ENCODE data around the gene SMURF1.
"Not testable (repeated sequence)": the region's sequence is repeated elsewhere in the genome, so short reads cannot be mapped to it uniquely, and the experiment has no call there.

The SMURF1 gene

GRCh38 chr7:99061001-99061776 lies 82.7 kb downstream of the SMURF1 start:
- DNase-seq (ENCODE audit: insufficient read length), result no peak
- no peak for FAIRE-seq

DNA sequence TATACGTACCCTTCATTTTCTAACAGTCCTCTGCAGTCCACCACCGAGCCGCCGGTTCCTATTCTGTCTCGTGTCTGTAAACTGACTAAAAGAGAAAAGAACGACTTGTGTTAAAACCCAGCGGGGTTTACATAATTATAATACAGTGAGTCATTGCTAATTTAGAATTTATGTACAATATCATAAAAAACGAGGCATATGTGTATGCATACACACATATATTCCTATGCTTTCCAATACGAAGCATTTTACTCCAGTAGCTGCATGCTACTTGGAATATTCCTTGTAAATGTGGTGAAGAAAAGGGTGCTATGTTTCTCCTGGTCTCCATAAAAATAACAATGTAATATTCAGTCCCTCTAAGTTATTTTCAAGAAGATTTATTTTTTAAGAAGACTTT lies 89.1 kb downstream of the SMURF1 start:
- no peak for TF ChIP-seq POLR2A (IDR thresholded peaks at IDR 0.05; ENCODE audit: low read depth, low read length)
- no peak for TF ChIP-seq POLR2AphosphoS5 (IDR thresholded peaks at IDR 0.05; ENCODE audit: low read depth, low read length)
- no peak for TF ChIP-seq TAF1 (IDR thresholded peaks at IDR 0.05; ENCODE audit: borderline replicate concordance, low read depth, low read length)
- no peak for DNase-seq (ENCODE audit: insufficient read length)
- FAIRE-seq, result no peak

More at GRCh38 chr7:99061001-99061776, 82.7 kb downstream of the SMURF1 start:
- TF ChIP-seq TAF1 (IDR thresholded peaks at IDR 0.05; ENCODE audit: borderline replicate concordance, low read depth, low read length) (no peak), POLR2AphosphoS5 (IDR thresholded peaks at IDR 0.05; ENCODE audit: low read depth, low read length) (no peak), POLR2A (IDR thresholded peaks at IDR 0.05; ENCODE audit: low read depth, low read length) (no peak)

- TF ChIP-seq POLR2AphosphoS5 (IDR thresholded peaks at IDR 0.05; ENCODE audit: low read depth, low read length), result no peak
- no peak for TF ChIP-seq TAF1 (IDR thresholded peaks at IDR 0.05; ENCODE audit: borderline replicate concordance, low read depth, low read length)
- TF ChIP-seq POLR2A (IDR thresholded peaks at IDR 0.05; ENCODE audit: low read depth, low read length), result no peak
- no peak for FAIRE-seq
- no peak for DNase-seq (ENCODE audit: insufficient read length)
Observed at GRCh38 chr7:99050971-99051370, 92.9 kb downstream of the SMURF1 start.

DNA sequence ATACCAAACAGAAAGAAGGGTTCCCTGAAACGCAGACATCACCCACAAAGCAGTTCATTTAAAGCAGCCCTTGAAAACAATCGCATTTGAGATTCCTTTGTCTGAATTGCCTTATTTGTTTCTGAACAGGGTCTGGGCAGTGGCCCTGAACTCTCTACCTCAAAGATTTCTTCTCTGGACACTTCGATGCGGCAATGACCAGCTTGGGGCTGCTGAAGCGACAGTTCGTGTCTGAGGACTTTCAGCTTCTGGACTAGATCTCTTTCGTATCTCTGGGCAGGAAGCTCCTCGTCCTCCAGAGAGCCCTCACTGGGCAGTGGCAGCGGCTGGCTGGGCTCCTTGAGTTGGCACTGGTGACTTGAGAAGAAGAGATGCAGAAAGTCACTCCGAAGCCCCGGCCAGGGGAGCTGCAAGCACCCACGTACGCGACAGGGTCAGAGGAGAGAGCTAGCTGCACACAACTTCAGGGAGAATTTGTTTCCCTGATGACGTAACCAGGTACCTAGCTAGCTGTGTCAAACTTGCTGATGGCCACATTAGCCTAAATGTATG lies 96.3 kb downstream of the SMURF1 start:
- FAIRE-seq (no peak), DNase-seq (ENCODE audit: insufficient read length) (no peak)
- TF ChIP-seq POLR2AphosphoS5 (IDR thresholded peaks at IDR 0.05; ENCODE audit: low read depth, low read length) (no peak), TAF1 (IDR thresholded peaks at IDR 0.05; ENCODE audit: borderline replicate concordance, low read depth, low read length) (no peak), POLR2A (IDR thresholded peaks at IDR 0.05; ENCODE audit: low read depth, low read length) (no peak)

GRCh38 chr7:99046722-99047121 lies 97.2 kb downstream of the SMURF1 start:
- no peak for FAIRE-seq
- TF ChIP-seq POLR2A (IDR thresholded peaks at IDR 0.05; ENCODE audit: low read depth, low read length), result no peak
- TF ChIP-seq TAF1 (IDR thresholded peaks at IDR 0.05; ENCODE audit: borderline replicate concordance, low read depth, low read length), result no peak
- no peak for TF ChIP-seq POLR2AphosphoS5 (IDR thresholded peaks at IDR 0.05; ENCODE audit: low read depth, low read length)
- no peak for DNase-seq (ENCODE audit: insufficient read length)

DNA sequence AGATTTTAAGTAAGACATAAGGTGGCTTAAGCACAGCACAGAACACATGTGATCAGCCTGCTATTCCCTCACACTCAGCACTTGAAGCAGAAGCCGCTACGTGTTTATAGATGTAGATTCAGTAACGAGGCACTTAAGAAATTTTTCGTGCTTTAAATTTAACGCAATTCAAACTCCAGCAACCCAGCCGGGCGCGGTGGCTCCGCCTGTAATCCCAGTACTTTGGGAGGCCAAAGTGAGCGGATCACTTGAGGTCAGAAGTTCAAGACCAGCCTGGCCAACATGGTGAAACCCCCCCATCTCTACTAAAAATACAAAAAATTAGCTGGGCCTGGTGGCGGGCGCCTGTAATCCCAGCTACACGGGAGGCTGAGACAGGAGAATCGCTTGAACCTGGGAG lies 97.6 kb downstream of the SMURF1 start:
- not testable (repeated sequence) for DNase-seq (ENCODE audit: insufficient read length); FAIRE-seq

DNA sequence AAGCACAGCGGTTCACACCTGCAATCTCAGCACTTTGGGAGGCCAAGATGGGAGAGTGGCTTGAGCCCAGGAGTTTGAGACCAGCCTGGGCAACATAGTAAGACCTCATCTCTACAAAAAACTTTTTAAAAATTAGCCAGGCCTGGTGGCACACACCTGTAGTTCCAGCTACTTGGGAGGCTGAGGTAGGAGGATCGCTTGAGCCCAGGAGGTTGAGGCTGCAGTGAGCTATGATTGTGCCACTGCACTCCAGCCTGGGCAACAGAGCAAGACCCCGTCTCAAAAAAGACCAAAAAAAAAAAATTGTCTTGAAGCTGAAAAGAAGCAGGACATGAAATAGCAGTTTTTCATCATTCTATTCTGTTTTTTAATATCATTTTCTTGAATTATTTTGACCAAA lies 99.0 kb downstream of the SMURF1 start:
- not testable (repeated sequence) for DNase-seq (ENCODE audit: insufficient read length); FAIRE-seq

- FAIRE-seq, result no peak
- no peak for DNase-seq (ENCODE audit: insufficient read length)
- TF ChIP-seq POLR2A (IDR thresholded peaks at IDR 0.05; ENCODE audit: low read depth, low read length) (no peak), TAF1 (IDR thresholded peaks at IDR 0.05; ENCODE audit: borderline replicate concordance, low read depth, low read length) (no peak), POLR2AphosphoS5 (IDR thresholded peaks at IDR 0.05; ENCODE audit: low read depth, low read length) (no peak)
Observed at GRCh38 chr7:99042957-99043356, 101.0 kb downstream of the SMURF1 start.

DNA sequence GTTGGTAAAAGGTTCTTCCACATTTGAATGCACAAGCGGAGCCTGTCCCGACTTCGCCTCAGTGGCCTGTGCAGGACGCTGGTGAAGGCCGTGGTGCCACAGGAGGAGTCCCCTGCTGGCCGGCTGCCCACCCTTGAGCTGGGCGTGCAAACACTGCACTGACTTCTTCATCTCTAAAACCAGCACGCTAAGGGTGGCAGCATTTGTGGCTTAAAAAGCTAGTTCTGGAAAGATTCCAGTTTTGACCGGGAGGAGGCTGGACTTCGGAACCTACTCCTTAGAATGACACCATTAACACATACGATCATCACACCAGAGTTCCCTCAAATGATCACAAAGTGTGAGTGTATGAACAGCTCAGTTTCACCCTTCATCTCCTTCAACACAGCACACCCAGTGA lies 102.4 kb downstream of the SMURF1 start:
- no peak for FAIRE-seq
- DNase-seq (ENCODE audit: insufficient read length), result no peak
- TF ChIP-seq POLR2A (IDR thresholded peaks at IDR 0.05; ENCODE audit: low read depth, low read length) (no peak), POLR2AphosphoS5 (IDR thresholded peaks at IDR 0.05; ENCODE audit: low read depth, low read length) (no peak), TAF1 (IDR thresholded peaks at IDR 0.05; ENCODE audit: borderline replicate concordance, low read depth, low read length) (no peak)

- TF ChIP-seq TAF1 (IDR thresholded peaks at IDR 0.05; ENCODE audit: borderline replicate concordance, low read depth, low read length) (no peak), POLR2AphosphoS5 (IDR thresholded peaks at IDR 0.05; ENCODE audit: low read depth, low read length) (no peak), POLR2A (IDR thresholded peaks at IDR 0.05; ENCODE audit: low read depth, low read length) (no peak)
- FAIRE-seq (no peak), DNase-seq (ENCODE audit: insufficient read length) (peak; percentile 65)
Observed at GRCh38 chr7:99040104-99040958, 103.6 kb downstream of the SMURF1 start.

DNA sequence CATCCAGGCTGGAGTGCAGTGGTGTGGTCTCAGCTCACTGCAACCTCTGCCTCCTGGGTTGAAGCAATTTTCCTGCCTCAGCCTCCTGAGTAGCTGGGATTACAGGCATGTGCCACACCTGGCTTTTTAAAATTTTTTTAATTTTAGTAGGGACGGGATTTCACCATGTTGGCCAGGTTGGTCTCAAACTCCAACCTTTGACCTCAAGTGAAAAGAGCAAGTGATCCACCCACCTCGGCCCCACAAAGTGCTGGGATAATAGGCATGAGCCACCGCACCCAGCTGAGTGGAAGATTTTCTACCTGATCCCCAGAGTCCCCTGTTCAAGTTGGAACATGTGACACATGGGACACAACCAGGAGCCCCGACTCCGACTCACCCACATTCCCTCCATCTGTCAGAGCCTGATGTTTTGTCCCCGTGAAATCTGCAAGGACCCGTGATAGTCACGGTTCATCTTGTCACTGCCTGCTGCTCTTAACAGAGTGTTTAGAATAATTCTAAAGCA lies 104.5 kb downstream of the SMURF1 start:
- DNase-seq (ENCODE audit: insufficient read length) (no peak), FAIRE-seq (no peak)
- TF ChIP-seq POLR2AphosphoS5 (IDR thresholded peaks at IDR 0.05; ENCODE audit: low read depth, low read length), result no peak
- TF ChIP-seq POLR2A (IDR thresholded peaks at IDR 0.05; ENCODE audit: low read depth, low read length), result no peak
- no peak for TF ChIP-seq TAF1 (IDR thresholded peaks at IDR 0.05; ENCODE audit: borderline replicate concordance, low read depth, low read length)
